GM19099 (cell line): ENCODE measurements around the gene PDK2.

Experiments used
- POLR2A ChIP-seq: IDR thresholded peaks from 3 replicates; pipeline ENCODE4 v1.6.1; 2011; ENCODE audit warnings: low read depth; ENCODE audit not compliant: insufficient read length; ENCODE audit errors: extremely low read depth

PDK2 gene

DNA sequence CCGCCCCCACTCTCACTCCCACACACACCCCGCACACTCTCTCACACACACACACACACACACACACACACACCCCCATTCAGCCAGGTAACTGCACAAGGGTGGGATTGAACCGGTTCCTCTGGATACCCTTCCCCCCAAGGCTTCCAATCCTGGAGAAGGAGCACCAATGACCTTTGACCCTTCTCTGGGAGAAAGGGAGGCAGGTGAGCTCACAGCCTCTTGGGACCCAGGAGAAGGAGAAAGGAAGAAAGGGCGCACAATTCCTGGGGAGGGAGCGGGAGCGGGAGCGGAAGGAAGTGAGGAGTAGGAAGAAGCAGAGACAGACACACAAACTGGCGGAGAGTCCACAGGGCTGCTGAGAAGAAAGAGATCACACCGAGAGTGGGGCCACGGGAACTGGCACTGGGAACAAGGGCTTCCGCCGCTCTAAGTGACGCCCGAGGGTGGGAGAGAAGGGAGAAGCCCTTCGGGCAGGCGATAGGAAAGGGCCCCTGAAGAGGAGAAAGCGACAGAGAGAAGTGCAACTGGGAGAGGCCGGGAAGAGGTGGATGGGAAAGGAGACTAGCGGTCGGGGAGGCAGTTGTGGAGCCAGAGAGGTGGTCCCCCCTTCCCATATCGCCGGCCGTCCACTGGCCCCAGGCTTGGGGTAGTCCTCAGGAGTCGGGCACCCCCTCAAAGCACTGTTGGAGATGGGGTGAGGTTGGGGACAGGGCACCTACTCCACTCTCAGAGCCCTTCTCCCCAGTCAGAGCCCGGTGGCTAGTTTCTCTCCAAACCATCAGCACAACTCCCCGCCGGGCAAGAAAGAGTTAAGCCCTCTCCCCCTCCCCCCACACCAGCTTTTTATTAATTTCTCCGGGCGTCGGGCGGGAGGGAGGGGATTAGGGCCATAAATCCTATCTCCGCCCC, 33.5 kb downstream of the PDK2 start:
- no peak for TF ChIP-seq POLR2A

DNA sequence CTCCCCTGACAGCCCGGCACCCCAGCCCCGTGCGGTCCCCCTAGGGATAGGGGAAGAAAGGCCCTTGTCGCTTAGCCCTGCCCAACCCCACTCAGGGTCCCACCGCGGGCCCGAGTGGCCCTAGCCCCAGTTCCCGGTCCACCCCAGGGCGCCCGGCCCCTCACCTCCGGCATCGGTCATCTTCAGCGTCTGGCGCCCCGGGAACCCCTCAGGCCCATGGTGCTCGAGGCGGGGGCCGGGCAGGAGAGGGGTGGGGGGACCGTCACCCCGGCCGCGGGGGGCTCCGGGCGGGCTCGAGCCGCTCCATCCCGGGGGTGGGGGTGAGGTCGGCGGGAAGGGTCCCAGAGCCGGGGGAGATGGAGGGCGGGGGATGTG, 34.2 kb downstream of the PDK2 start:
- no peak for TF ChIP-seq POLR2A

GRCh38 chr17:50129728-50130558, 34.8 kb downstream of the PDK2 start, which contains the start of gene SAMD14:
Gene SAMD14, minus strand, starts transcription at chr17:50130160. Its CDS starts 5,201 bp downstream, at chr17:50124959.
- no peak for TF ChIP-seq POLR2A

DNA sequence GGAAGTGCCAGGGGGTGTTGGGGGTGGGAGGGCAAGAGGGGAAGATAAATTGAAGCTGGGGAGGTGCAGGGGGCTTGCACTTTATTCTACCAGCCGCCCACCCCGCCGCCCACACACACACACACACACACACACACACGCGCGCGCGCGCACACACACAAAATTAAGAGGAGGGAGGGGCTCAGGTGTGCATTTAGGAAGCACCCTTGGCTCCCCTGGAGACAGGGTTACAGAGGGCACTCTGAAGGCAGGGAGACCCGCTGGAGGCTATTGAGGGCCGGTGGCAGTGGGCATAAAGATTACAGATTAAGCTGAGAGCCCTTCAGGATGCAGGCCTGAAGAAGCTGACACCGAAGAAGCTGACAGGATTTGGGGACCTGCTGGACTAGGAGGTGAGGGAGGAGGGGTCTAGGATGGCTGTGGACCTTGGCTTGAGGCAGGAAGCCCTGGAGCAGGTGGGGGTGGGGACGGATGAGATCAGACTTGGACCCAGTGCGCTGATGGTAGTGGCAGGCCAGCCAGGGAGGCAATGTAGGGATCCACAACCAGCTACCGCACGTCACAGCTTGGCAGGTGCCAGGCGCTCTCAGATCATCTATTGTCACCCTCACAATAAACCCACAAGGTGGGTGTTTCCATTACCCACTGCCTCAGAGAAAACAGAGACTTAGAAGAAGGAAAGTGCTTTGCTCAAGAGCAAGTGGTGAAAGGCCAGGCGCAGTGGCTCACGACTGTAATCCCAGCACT, 35.6 kb downstream of the PDK2 start:
- peak; percentile 16 for TF ChIP-seq POLR2A

DNA sequence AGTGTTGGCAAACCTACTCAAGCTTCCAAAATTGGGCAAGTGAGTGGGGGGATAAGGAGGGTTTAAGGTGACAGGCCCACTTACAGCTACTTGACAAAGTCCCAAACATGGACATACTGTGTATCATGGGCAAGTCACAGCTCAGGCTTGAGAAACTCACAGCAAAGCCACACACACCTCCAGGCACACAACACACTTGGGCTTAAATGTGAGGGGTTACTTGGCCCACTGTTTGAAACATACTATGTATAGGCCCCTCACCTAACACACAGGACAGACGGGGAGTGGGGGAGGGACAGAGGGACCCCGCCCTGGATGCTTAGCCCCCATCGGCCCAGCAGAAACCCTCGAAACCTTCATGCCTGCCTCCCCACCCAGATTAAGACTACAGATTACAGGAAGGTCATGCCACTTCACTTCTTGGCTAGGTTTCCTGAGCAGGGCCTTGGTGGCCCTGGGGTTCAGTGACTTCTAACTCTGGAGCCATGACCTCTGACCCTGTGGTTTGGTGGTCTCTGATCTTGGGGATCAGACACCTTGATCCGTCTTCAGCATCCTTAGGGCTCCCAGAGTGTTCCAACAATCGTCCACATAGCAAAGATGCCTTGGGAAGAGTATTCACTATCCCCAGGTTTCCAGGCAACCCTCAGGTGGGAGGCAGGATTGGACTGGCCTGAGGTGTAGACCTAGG, 37.1 kb downstream of the PDK2 start:
- TF ChIP-seq POLR2A, result peak; percentile 49

- peak; percentile 21 for TF ChIP-seq POLR2A
Observed at GRCh38 chr17:50133028-50133768, 38.0 kb downstream of the PDK2 start.

DNA sequence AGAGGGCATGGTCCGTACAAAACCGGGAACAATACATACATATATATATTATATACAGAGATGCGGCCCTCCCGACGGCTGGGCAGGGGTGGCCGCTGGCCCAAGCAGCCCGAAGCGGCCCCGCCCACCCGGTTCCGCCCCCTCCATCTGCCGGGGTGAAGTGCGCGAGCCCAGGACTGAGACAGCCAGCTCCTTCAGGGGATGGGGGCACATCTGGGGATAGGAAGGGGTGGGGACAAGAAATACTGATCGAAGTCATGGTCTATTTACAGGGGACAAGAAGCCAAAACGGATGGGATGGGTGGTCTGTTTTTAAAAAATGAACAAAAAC, 38.6 kb downstream of the PDK2 start:
- TF ChIP-seq POLR2A, result no peak

- no peak for TF ChIP-seq POLR2A
Observed at GRCh38 chr17:50134206-50135110, 39.3 kb downstream of the PDK2 start.

DNA sequence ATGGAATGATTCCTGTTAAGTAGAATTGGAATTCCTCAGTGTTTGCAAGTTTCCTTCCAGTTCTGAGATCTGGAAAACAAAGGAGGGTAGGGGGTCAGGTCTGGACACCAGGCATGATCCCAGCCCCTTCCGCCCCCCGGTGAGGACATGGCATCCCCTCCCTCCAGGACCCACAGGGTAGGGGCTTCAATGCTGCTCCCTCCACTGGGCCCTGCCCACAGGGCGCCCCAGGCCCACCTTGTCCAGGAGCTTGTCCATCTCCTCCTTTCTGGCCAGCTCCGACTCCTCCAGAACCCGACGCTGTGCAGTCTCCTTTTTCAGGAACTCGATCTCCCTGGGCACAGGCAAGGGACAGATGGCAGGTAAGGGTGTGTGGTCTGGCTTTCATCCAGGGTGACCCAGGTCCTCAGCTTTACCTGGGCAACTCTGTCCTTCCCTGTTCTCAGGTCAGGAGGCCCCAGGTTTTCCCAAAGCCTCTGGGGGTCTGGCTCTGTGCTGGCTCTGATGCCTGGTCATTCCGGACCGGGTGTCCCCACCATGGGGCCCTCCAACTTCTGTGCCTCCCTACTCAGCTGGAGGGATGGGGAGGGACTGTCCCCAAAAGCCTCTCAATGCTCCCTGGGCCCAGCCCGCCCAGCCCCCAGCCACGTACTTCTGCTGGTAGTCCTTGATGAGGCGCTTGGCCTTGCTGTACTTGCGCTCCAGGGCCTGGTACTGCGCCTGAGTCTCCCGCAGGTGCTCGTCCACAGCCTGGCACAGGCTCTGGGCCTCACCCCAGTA, 40.4 kb downstream of the PDK2 start:
- no peak for TF ChIP-seq POLR2A

- no peak for TF ChIP-seq POLR2A
Observed at GRCh38 chr17:50136096-50136687, 41.0 kb downstream of the PDK2 start.

DNA sequence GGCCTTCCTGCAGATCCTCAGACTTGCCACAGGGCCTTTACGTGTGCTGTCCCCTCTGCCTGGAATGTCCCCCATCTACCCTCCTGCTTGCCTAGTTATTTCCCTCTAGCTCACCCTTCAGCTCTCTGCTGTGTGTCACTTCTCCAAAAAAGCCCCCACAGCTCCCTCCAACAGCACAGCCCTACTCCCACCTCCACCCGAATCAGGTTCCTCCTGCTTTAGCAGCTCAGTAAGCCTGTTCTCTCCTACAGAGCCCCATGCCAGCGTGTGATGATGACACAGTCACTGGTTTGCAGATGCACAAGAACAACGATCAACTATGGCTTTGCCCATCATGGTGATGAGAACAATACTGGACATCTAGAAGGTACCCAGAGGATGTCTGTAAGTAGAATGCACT, 41.9 kb downstream of the PDK2 start:
- TF ChIP-seq POLR2A, result no peak
